Testis (tissue), 2 donors: ENCODE data around the gene ULK3.

Source experiments
- CTCF ChIP-seq, 3 experiments: fragments of 450-650 bp in 2 of 3; fragments of 200-600 bp in 1 of 3; sonication (generic) in 1 of 3; IDR thresholded peaks; one replicate each; pipeline ENCODE4 v1.5.1; 2016 to 2019; ENCODE audit warnings: antibody characterized with exemption in 3 of 3, mild to moderate bottlenecking in 2 of 3, moderate library complexity in 1 of 3
- POLR2A ChIP-seq: fragments of 450-650 bp; IDR thresholded peaks from one replicate; pipeline ENCODE4 v1.6.1; 2017; ENCODE audit warnings: antibody characterized with exemption, mild to moderate bottlenecking, moderate library complexity

- TF ChIP-seq CTCF (IDR thresholded peaks at IDR 0.05) = no peak
- no peak for TF ChIP-seq POLR2A
Observed at GRCh38 chr15:74869726-74870407, 26.9 kb upstream of the ULK3 start.
